SK-N-SH (cell line): ENCODE data around the gene SNED1. TPM values are rescaled to one million over a fixed set of nuclear protein-coding genes. Genes with fewer than 3 reads are reported as not detected.

ENCODE experiments used
- CTCF ChIA-PET: fragments of 300-600, 350-600 bp; formaldehyde crosslinking; extraction: SDS; loops from one replicate; lab custom pipeline; 2021; lab: Yijun Ruan, JAX
- POLR2A ChIA-PET: fragments of 350-600 bp; sonication (Branson Sonifier 250); formaldehyde crosslinking; extraction: SDS; loops from one replicate; lab custom pipeline; 2020; ENCODE audit warnings: antibody characterized with exemption, inconsistent platforms; lab: Yijun Ruan, JAX
- DNase-seq: peaks from one replicate; pipeline ENCODE4 v3.0.0; 2012
- H2AFZ ChIP-seq: fragments of 200-600 bp; sonication (generic); 2 replicates; pipeline ENCODE4 v1.8.1; 2016; ENCODE audit warnings: antibody characterized with exemption, mild to moderate bottlenecking, low read depth
- H3F3A ChIP-seq: fragments of 200-600 bp; sonication (generic); replicated peaks from 2 replicates; pipeline ENCODE3; 2016; ENCODE audit warnings: antibody characterized with exemption, mild to moderate bottlenecking; ENCODE audit not compliant: insufficient read depth
- H3K27ac ChIP-seq, 2 experiments: fragments of 200-500 bp in 1 of 2; fragments of 200-600 bp in 1 of 2; sonication (Bioruptor generic) in 1 of 2; sonication (generic), shearing (Covaris generic) in 1 of 2; 2 replicates each; pipeline versions ENCODE4 v1.5.1 to v1.6.1; 2014 to 2016; ENCODE audit warnings: low read depth in 2 of 2, inconsistent platforms in 1 of 2, low read length in 1 of 2, mild to moderate bottlenecking in 1 of 2, mixed read lengths in 1 of 2
- H3K27me3 ChIP-seq: fragments of 200-600 bp; sonication (generic), shearing (Covaris generic); 2 replicates; pipeline ENCODE4 v1.6.1; 2016; ENCODE audit warnings: mixed run types; ENCODE audit not compliant: insufficient read depth
- H3K36me3 ChIP-seq, 2 experiments: fragments of 200-500 bp in 1 of 2; fragments of 200-600 bp in 1 of 2; sonication (Bioruptor generic) in 1 of 2; sonication (generic) in 1 of 2; replicated peaks in 1 of 2; 2 replicates each; pipeline versions ENCODE3 to v1.5.1; 2014 to 2016; ENCODE audit warnings: low read length in 1 of 2, mild to moderate bottlenecking in 1 of 2; ENCODE audit not compliant: insufficient read depth in 2 of 2, control insufficient read depth in 1 of 2
- H3K4me1 ChIP-seq, 2 experiments: fragments of 200-500 bp in 1 of 2; fragments of 200-600 bp in 1 of 2; sonication (Bioruptor generic) in 1 of 2; sonication (generic), shearing (Covaris generic) in 1 of 2; 2 replicates each; pipeline versions ENCODE4 v1.5.1 to v1.6.1; 2014 to 2016; ENCODE audit warnings: low read depth in 1 of 2, low read length in 1 of 2, mixed run types in 1 of 2; ENCODE audit not compliant: insufficient read depth in 2 of 2, control insufficient read depth in 1 of 2
- H3K4me2 ChIP-seq: fragments of 200-600 bp; sonication (generic), shearing (Covaris generic); 2 replicates; pipeline ENCODE4 v1.6.1; 2017; ENCODE audit warnings: mixed run types
- H3K4me3 ChIP-seq, 2 experiments: fragments of 200-500 bp in 1 of 2; fragments of 200-600 bp in 1 of 2; sonication (Bioruptor generic) in 1 of 2; sonication (generic), shearing (Covaris generic) in 1 of 2; 2 replicates each; pipeline versions ENCODE4 v1.5.1 to v1.8.1; 2014 to 2016; ENCODE audit warnings: low read depth in 2 of 2, inconsistent platforms in 1 of 2, low read length in 1 of 2, mild to moderate bottlenecking in 1 of 2, mixed read lengths in 1 of 2, moderate library complexity in 1 of 2
- H3K79me2 ChIP-seq: fragments of 200-600 bp; sonication (generic); 2 replicates; pipeline ENCODE4 v1.8.1; 2017; ENCODE audit warnings: mild to moderate bottlenecking; ENCODE audit not compliant: insufficient read depth
- H3K9ac ChIP-seq: fragments of 200-600 bp; sonication (generic); 2 replicates; pipeline ENCODE4 v1.6.1; 2017; ENCODE audit warnings: mixed run types
- H3K9me2 ChIP-seq: fragments of 200-600 bp; sonication (generic); 2 replicates; pipeline ENCODE4 v1.6.1; 2017; ENCODE audit warnings: mixed run types
- H3K9me3 ChIP-seq: fragments of 200-600 bp; sonication (generic); 2 replicates; pipeline ENCODE4 v1.6.1; 2017; ENCODE audit warnings: mixed run types, mild to moderate bottlenecking, moderate library complexity
- H4K20me1 ChIP-seq: fragments of 200-600 bp; sonication (generic); 2 replicates; pipeline ENCODE4 v1.6.1; 2017; ENCODE audit warnings: mild to moderate bottlenecking, mixed run types; ENCODE audit not compliant: insufficient read depth
- FOSL2 ChIP-seq: IDR thresholded peaks from 2 replicates; pipeline ENCODE4 v1.4.0; 2012; ENCODE audit warnings: low read depth, mild to moderate bottlenecking, moderate library complexity, borderline replicate concordance
- FOXM1 ChIP-seq: IDR thresholded peaks from 2 replicates; pipeline ENCODE4 v1.4.0; 2012; ENCODE audit warnings: low read depth, mild to moderate bottlenecking
- MEF2A ChIP-seq: IDR thresholded peaks from 2 replicates; pipeline ENCODE4 v1.4.0; 2012; ENCODE audit warnings: low read depth, borderline replicate concordance
- POLR2AphosphoS5 ChIP-seq: IDR thresholded peaks from 2 replicates; pipeline ENCODE4 v1.6.1; 2012; ENCODE audit warnings: low read depth, low read length
- RAD21 ChIP-seq: IDR thresholded peaks from 2 replicates; pipeline ENCODE4 v1.6.1; 2012; ENCODE audit warnings: mild to moderate bottlenecking, low read length
- REST ChIP-seq: IDR thresholded peaks from 2 replicates; pipeline ENCODE4 v1.6.1; 2012; ENCODE audit warnings: mild to moderate bottlenecking, low read depth, low read length, moderate library complexity
- RFX5 ChIP-seq: IDR thresholded peaks from 2 replicates; pipeline ENCODE4 v1.6.1; 2012; ENCODE audit warnings: mild to moderate bottlenecking, improper control_type of control experiment, low read length
- TAF1 ChIP-seq: IDR thresholded peaks from 2 replicates; pipeline ENCODE4 v1.6.1; 2012; ENCODE audit warnings: low read depth, mild to moderate bottlenecking, low read length, moderate library complexity, borderline replicate concordance
- TEAD4 ChIP-seq: IDR thresholded peaks from 2 replicates; pipeline ENCODE4 v1.4.0; 2012; ENCODE audit warnings: mild to moderate bottlenecking, borderline replicate concordance; ENCODE audit not compliant: insufficient read depth
- ZBTB33 ChIP-seq: IDR thresholded peaks from 2 replicates; pipeline ENCODE4 v1.4.0; 2012; ENCODE audit warnings: low read depth, borderline replicate concordance
- WGBS: methylation state at CpG from one replicate; pipeline ENCODE4 v1.1.6; 2017; ENCODE audit warnings: low lambda C conversion rate; 5-methylcytosine and 5-hydroxymethylcytosine counted together
- polyA plus RNA-seq, 3 experiments: library from polyadenylated mRNA; depleted of rRNA; stranded (reverse); fragments of >200 nt; gene quantifications; 2 replicates each; pipeline ENCODE4 v1.2.3, GENCODE V29; 2012

SNED1 gene
- polyA plus RNA-seq, 1 of the 3 experiments (the other 2 are of a cell fraction), result 0.03 TPM

- Histone ChIP-seq H3F3A (peaks cover 8% of the 10 kb centered on the region), H3K9me2 (no peaks in the 10 kb centered on the region), H3K79me2 (no peaks in the 10 kb centered on the region), H3K4me2 (no peak overlapping the region), H3K4me1 (no peaks in the 10 kb centered on the region), H4K20me1 (no peaks in the 10 kb centered on the region), H3K36me3 (peaks cover 35 to 72% of the 10 kb centered on the region in 2 experiments), H3K9me3 (no peaks in the 10 kb centered on the region), H3K27ac (no peak overlapping the region), H2AFZ (no peak overlapping the region), H3K9ac (no peak overlapping the region), H3K27me3 (no peaks in the 10 kb centered on the region), H3K4me3 (no peak overlapping the region)
- ChIA-PET POLR2A (no interaction called here), CTCF (no interaction called here)
- no peak for TF ChIP-seq POLR2AphosphoS5
- no peak for TF ChIP-seq REST
- TF ChIP-seq MEF2A, result no peak
- no peak for TF ChIP-seq TEAD4
- TF ChIP-seq ZBTB33, result no peak
- no peak for TF ChIP-seq TAF1
- no peak for TF ChIP-seq FOSL2
- no peak for TF ChIP-seq RAD21
- TF ChIP-seq RFX5, result no peak
- TF ChIP-seq FOXM1, result no peak
- 94% methylated on average over 8 of the region's 8 CpGs for WGBS
- no peak for DNase-seq
Observed at GRCh38 chr2:241088376-241088775, 90.0 kb downstream of the SNED1 start.
